ENCODE results near the gene ARSA.
A peak's percentile ranks its signal among the peaks of the same experiment; 100 is the strongest.
"Not testable (repeated sequence)": the region's sequence is repeated elsewhere in the genome, so short reads cannot be mapped to it uniquely, and the experiment has no call there.

ARSA gene

DNA sequence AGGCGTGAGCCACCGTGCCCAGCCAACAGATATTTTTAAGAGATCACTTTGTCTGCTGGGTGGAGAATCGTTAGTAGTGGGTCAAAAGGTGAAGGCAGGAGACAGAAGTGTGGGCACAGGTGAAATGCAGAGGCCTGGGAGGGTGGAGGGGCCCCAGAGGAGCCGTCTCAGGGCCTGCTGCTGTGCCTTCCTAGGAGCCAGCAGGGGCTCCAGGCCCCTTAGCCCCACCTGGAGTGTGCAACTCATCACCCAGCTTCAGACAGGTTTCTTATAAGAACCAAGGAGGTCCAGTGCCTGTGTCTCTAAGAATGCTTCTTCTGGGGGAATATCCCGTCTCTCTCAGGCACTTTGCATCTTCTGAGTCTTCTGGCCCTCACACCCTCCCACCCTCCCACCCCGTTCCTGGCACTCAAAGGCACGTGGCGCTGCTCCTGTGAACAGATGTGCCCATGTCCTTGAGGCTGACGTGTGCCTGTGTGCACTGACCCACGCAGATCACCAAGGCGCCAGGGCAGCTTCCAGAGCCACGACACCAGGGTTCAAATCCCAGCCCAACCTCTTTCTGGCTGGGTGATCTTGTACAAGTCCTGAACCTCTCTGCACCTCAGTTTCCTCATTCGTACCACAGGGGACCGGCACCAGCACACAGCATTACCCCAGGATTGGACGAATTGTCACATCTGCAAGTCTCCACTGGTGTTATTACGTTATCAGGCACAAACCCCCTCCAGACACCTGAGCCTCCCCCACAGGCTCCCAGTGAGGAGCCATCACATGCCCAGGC is 3.4 kb downstream of the ARSA start:
- Histone ChIP-seq H3K27me3 (replicated peaks in 2 of 5; ENCODE audit: control insufficient read depth in 4 of 5, insufficient read depth in 5 of 5, low read length in 4 of 5) (no peaks in the 10 kb centered on the region), H3K4me1 (ENCODE audit: control extremely low read depth in 1 of 4, control insufficient read depth in 4 of 4, insufficient read depth in 4 of 4, low read length in 3 of 4) (peaks cover 17 to 52% (median 44%) of the 10 kb centered on the region in 4 experiments), H3K9me3 (ENCODE audit: control extremely low read depth in 1 of 5, control insufficient read depth in 4 of 5, insufficient read depth in 2 of 5, low read depth in 1 of 5, low read length in 4 of 5) (no peaks in the 10 kb centered on the region), H3K36me3 (ENCODE audit: control insufficient read depth in 4 of 4, insufficient read depth in 4 of 4, low read length in 3 of 4) (peaks cover 2 to 11% (median 6%) of the 10 kb centered on the region in 4 experiments), H3K4me3 (ENCODE audit: control insufficient read depth in 1 of 7, extremely low read depth in 1 of 7, insufficient read depth in 4 of 7, low read depth in 2 of 7, low read length in 6 of 7) (no peak overlapping the region), H3K27ac (ENCODE audit: insufficient read depth in 1 of 2, low read depth in 1 of 2, low read length in 2 of 2, poor library complexity in 1 of 2, severe bottlenecking in 2 of 2) (no peak overlapping the region)
- no peak for DNase-seq
- 92% methylated on average over 10 of the region's 16 CpGs for WGBS (ENCODE audit: insufficient coverage)
- ChIA-PET CTCF (interaction anchor here (1.1 kb wide), 1 partner anchor 52 kb away, joined by 3 read pairs; no protein-coding TSS in a partner anchor), POLR2A (no interaction called here)

- Histone ChIP-seq H3K36me3 (ENCODE audit: control insufficient read depth in 4 of 4, insufficient read depth in 4 of 4, low read length in 3 of 4) (peaks cover 2 to 11% (median 6%) of the 10 kb centered on the region in 4 experiments), H3K27ac (ENCODE audit: insufficient read depth in 1 of 2, low read depth in 1 of 2, low read length in 2 of 2, poor library complexity in 1 of 2, severe bottlenecking in 2 of 2) (no peak overlapping the region), H3K4me3 (ENCODE audit: control insufficient read depth in 1 of 7, extremely low read depth in 1 of 7, insufficient read depth in 4 of 7, low read depth in 2 of 7, low read length in 6 of 7) (peak overlapping the region in 3 of 7 experiments; percentile 67 to 82 (median 71)), H3K4me1 (ENCODE audit: control extremely low read depth in 1 of 4, control insufficient read depth in 4 of 4, insufficient read depth in 4 of 4, low read length in 3 of 4) (peaks cover 13 to 41% (median 36%) of the 10 kb centered on the region in 4 experiments), H3K9me3 (ENCODE audit: control extremely low read depth in 1 of 5, control insufficient read depth in 4 of 5, insufficient read depth in 2 of 5, low read depth in 1 of 5, low read length in 4 of 5) (no peaks in the 10 kb centered on the region), H3K27me3 (replicated peaks in 2 of 5; ENCODE audit: control insufficient read depth in 4 of 5, insufficient read depth in 5 of 5, low read length in 4 of 5) (no peaks in the 10 kb centered on the region)
- ChIA-PET CTCF (interaction anchor here (1.2 to 2.6 kb wide), 2 partner anchors 10 to 19 kb away, joined by 3 to 15 read pairs; no protein-coding TSS in a partner anchor), POLR2A (no interaction called here)
- no peak for DNase-seq
- 96% methylated on average over 14 of the region's 16 CpGs for WGBS (ENCODE audit: insufficient coverage)
These were observed 5.1 kb downstream of the ARSA start for GRCh38 chr22:50622723-50623327.

DNA sequence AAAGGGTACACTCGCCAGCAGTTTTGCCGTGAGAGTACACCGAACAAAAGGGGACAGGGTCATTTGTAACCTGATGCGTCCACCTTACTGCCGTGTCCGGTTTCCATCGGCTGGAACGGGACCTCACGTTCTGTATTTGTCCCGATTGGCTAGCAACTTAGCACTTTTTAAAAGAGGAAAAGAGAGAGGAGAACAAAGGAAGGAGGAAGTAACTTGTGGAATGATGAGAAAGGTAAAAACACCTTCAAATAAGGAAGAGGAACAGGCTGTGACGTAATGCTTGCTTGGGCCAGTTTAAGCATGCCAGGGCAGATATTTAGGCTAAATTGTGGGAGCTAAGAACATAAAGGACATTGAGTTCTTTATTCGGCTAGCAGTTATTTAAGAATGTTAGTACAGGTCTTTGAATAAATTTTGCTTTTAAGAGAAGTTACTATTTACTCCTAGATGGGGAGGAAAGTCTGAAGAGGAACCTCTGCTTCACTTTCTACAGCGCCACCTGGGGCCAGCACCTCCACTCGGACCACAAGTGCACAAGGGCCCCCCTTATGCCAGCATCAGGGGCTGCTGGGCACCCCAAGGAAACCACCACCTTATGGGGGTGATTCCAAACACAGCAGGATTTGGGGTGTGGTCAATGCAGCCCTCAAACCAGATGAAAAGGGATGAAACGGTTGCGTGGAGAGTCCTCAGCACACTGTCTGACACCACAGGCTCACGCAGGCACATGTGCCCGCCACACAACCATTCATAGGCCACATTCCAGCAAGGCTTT is 5.8 kb downstream of the ARSA start:
- peak; percentile 45 to 64 (median 57) for DNase-seq
- WGBS (ENCODE audit: insufficient coverage): 20% methylated on average over 17 of the region's 18 CpGs
- Histone ChIP-seq H3K27ac (ENCODE audit: insufficient read depth in 1 of 2, low read depth in 1 of 2, low read length in 2 of 2, poor library complexity in 1 of 2, severe bottlenecking in 2 of 2) (peak overlapping the region; percentile 33 to 68), H3K27me3 (replicated peaks in 2 of 5; ENCODE audit: control insufficient read depth in 4 of 5, insufficient read depth in 5 of 5, low read length in 4 of 5) (no peaks in the 10 kb centered on the region), H3K9me3 (ENCODE audit: control extremely low read depth in 1 of 5, control insufficient read depth in 4 of 5, insufficient read depth in 2 of 5, low read depth in 1 of 5, low read length in 4 of 5) (no peaks in the 10 kb centered on the region), H3K4me3 (ENCODE audit: control insufficient read depth in 1 of 7, extremely low read depth in 1 of 7, insufficient read depth in 4 of 7, low read depth in 2 of 7, low read length in 6 of 7) (peak overlapping the region; percentile 0 to 82 (median 64)), H3K36me3 (ENCODE audit: control insufficient read depth in 4 of 4, insufficient read depth in 4 of 4, low read length in 3 of 4) (peaks cover 2 to 11% (median 6%) of the 10 kb centered on the region in 4 experiments), H3K4me1 (ENCODE audit: control extremely low read depth in 1 of 4, control insufficient read depth in 4 of 4, insufficient read depth in 4 of 4, low read length in 3 of 4) (peaks cover 13 to 35% (median 30%) of the 10 kb centered on the region in 4 experiments)
- ChIA-PET POLR2A (no interaction called here), CTCF (interaction anchor here (0.8 to 2.6 kb wide), 14 partner anchors 9 to 125 kb away, joined by 3 to 15 read pairs (median 5); partner anchors contain the start of genes CPT1B and SYCE3)

GRCh38 chr22:50621356-50621880 is 6.5 kb downstream of the ARSA start:
- peak overlapping the region; percentile 0 to 82 (median 64) for H3K4me3 ChIP-seq (ENCODE audit: control insufficient read depth in 1 of 7, extremely low read depth in 1 of 7, insufficient read depth in 4 of 7, low read depth in 2 of 7, low read length in 6 of 7)
- WGBS (ENCODE audit: insufficient coverage): 0% methylated on average over 5 of the region's 10 CpGs
- peaks cover 2 to 11% (median 6%) of the 10 kb centered on the region in 4 experiments for H3K36me3 ChIP-seq (ENCODE audit: control insufficient read depth in 4 of 4, insufficient read depth in 4 of 4, low read length in 3 of 4)
- H3K27me3 ChIP-seq (replicated peaks in 2 of 5; ENCODE audit: control insufficient read depth in 4 of 5, insufficient read depth in 5 of 5, low read length in 4 of 5): no peaks in the 10 kb centered on the region
- DNase-seq: peak; percentile 38 to 83 (median 77)
- H3K4me1 ChIP-seq (ENCODE audit: control extremely low read depth in 1 of 4, control insufficient read depth in 4 of 4, insufficient read depth in 4 of 4, low read length in 3 of 4): peaks cover 13 to 35% (median 29%) of the 10 kb centered on the region in 4 experiments
- ChIA-PET POLR2A (interaction anchor here (1.7 to 1.8 kb wide), 2 partner anchors 51 to 96 kb away, joined by 6 to 15 read pairs; partner anchors contain the start of genes SCO2 and SHANK3), CTCF (interaction anchor here (0.8 to 2.6 kb wide), 28 partner anchors 9 to 164 kb away, joined by 3 to 15 read pairs (median 4); partner anchors contain the start of genes CPT1B, SCO2, SHANK3 and SYCE3)
- H3K27ac ChIP-seq (ENCODE audit: insufficient read depth in 1 of 2, low read depth in 1 of 2, low read length in 2 of 2, poor library complexity in 1 of 2, severe bottlenecking in 2 of 2): peak overlapping the region; percentile 33 to 68
- H3K9me3 ChIP-seq (ENCODE audit: control extremely low read depth in 1 of 5, control insufficient read depth in 4 of 5, insufficient read depth in 2 of 5, low read depth in 1 of 5, low read length in 4 of 5): no peaks in the 10 kb centered on the region

- POLR2A ChIA-PET: interaction anchor here (0.7 to 1.8 kb wide), 4 partner anchors 19 to 95 kb away, joined by 3 to 15 read pairs (median 5); partner anchors contain the start of genes SCO2 and SHANK3
These were observed 7.2 kb downstream of the ARSA start for GRCh38 chr22:50620593-50621355.

DNA sequence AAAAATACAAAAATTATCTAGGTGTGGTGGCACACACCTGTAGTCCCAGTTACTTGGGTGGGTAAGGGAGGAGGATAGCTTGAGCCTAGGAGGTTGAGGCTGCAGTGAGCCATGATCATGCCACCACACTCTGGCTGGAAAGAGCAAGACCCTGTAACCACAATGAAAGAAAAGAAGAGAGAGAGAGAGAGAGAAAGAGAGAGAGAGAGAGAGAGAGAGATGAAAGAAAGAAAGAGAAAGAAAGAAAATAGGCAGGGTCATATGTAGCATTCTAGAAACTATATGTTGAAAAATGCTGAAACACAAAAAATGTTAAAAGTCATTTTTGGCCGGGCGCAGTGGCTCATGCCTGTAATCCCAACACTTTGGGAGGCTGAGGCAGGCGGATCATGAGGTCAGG is 13.7 kb downstream of the ARSA start:
- H3K36me3 ChIP-seq (ENCODE audit: control insufficient read depth in 4 of 4, insufficient read depth in 4 of 4, low read length in 3 of 4); H3K4me1 ChIP-seq (ENCODE audit: control extremely low read depth in 1 of 4, control insufficient read depth in 4 of 4, insufficient read depth in 4 of 4, low read length in 3 of 4); H3K9me3 ChIP-seq (ENCODE audit: control extremely low read depth in 1 of 5, control insufficient read depth in 4 of 5, insufficient read depth in 2 of 5, low read depth in 1 of 5, low read length in 4 of 5); DNase-seq; POLR2A ChIA-PET; H3K27ac ChIP-seq (ENCODE audit: insufficient read depth in 1 of 2, low read depth in 1 of 2, low read length in 2 of 2, poor library complexity in 1 of 2, severe bottlenecking in 2 of 2); H3K4me3 ChIP-seq (ENCODE audit: control insufficient read depth in 1 of 7, extremely low read depth in 1 of 7, insufficient read depth in 4 of 7, low read depth in 2 of 7, low read length in 6 of 7): not testable (repeated sequence)
- 100% methylated on average over 1 of the region's 3 CpGs for WGBS (ENCODE audit: insufficient coverage)
- CTCF ChIA-PET: interaction anchor here (0.6 kb wide), 1 partner anchor 46 kb away, joined by 3 read pairs; no protein-coding TSS in a partner anchor
- H3K27me3 ChIP-seq (replicated peaks in 2 of 5; ENCODE audit: control insufficient read depth in 4 of 5, insufficient read depth in 5 of 5, low read length in 4 of 5): peaks cover 0 to 38% (median 6%) of the 10 kb centered on the region in 5 experiments

More at GRCh38 chr22:50620593-50621355, 7.2 kb downstream of the ARSA start:
- Histone ChIP-seq H3K27ac (ENCODE audit: insufficient read depth in 1 of 2, low read depth in 1 of 2, low read length in 2 of 2, poor library complexity in 1 of 2, severe bottlenecking in 2 of 2) (no peak overlapping the region), H3K4me1 (ENCODE audit: control extremely low read depth in 1 of 4, control insufficient read depth in 4 of 4, insufficient read depth in 4 of 4, low read length in 3 of 4) (peaks cover 13 to 35% (median 29%) of the 10 kb centered on the region in 4 experiments), H3K36me3 (ENCODE audit: control insufficient read depth in 4 of 4, insufficient read depth in 4 of 4, low read length in 3 of 4) (peaks cover 2 to 11% (median 4%) of the 10 kb centered on the region in 4 experiments), H3K4me3 (ENCODE audit: control insufficient read depth in 1 of 7, extremely low read depth in 1 of 7, insufficient read depth in 4 of 7, low read depth in 2 of 7, low read length in 6 of 7) (peak overlapping the region in 6 of 7 experiments; percentile 61 to 82 (median 66)), H3K9me3 (ENCODE audit: control extremely low read depth in 1 of 5, control insufficient read depth in 4 of 5, insufficient read depth in 2 of 5, low read depth in 1 of 5, low read length in 4 of 5) (no peaks in the 10 kb centered on the region), H3K27me3 (replicated peaks in 2 of 5; ENCODE audit: control insufficient read depth in 4 of 5, insufficient read depth in 5 of 5, low read length in 4 of 5) (no peaks in the 10 kb centered on the region)
- 0% methylated on average over 9 of the region's 25 CpGs for WGBS (ENCODE audit: insufficient coverage)
- CTCF ChIA-PET: interaction anchor here (0.7 to 2.6 kb wide), 40 partner anchors 9 to 375 kb away, joined by 3 to 15 read pairs (median 4); partner anchors contain the start of genes CPT1B, SCO2, SHANK3 and SYCE3
- DNase-seq: peak; percentile 74 to 92 (median 88)
